ENCODE results near the gene TMPRSS4. TPM values are rescaled to one million over a fixed set of nuclear protein-coding genes. Genes with fewer than 3 reads are reported as not detected.

Gene TMPRSS4
- total RNA-seq, 2 donors from 2014 or later, result 0.19 TPM; not detected in 1

GRCh38 chr11:118111019-118111743 is 34.3 kb downstream of the TMPRSS4 start:
- Mint-ChIP-seq H3K36me3 (no peaks in the 10 kb centered on the region), H3K27ac (no peak overlapping the region), H3K4me3 (no peak overlapping the region), H3K27me3 (peaks cover 6 to 10% of the 10 kb centered on the region in 2 donors), H3K4me1 (ENCODE audit: low read depth in 2 of 2) (peaks cover 0 to 3% of the 10 kb centered on the region in 2 donors), H3K9me3 (no peaks in the 10 kb centered on the region)
- DNase-seq (ENCODE audit: low spot score), result no peak
- no peak for ATAC-seq

- no peak overlapping the region for H3K27ac Mint-ChIP-seq
- no peaks in the 10 kb centered on the region for H3K9me3 Mint-ChIP-seq
- peaks cover 0 to 3% of the 10 kb centered on the region in 2 donors for H3K4me1 Mint-ChIP-seq (ENCODE audit: low read depth in 2 of 2)
- H3K4me3 Mint-ChIP-seq, result no peak overlapping the region
- H3K36me3 Mint-ChIP-seq, result no peaks in the 10 kb centered on the region
- H3K27me3 Mint-ChIP-seq, result peaks cover 5 to 10% of the 10 kb centered on the region in 2 donors
- DNase-seq (ENCODE audit: low spot score) (no peak), ATAC-seq (no peak)
Observed at GRCh38 chr11:118111744-118112035, 34.8 kb downstream of the TMPRSS4 start.

- ATAC-seq, result no peak
- Mint-ChIP-seq H3K4me3 (no peak overlapping the region), H3K9me3 (no peaks in the 10 kb centered on the region), H3K36me3 (no peaks in the 10 kb centered on the region), H3K27me3 (peaks cover 3 to 12% of the 10 kb centered on the region in 2 donors), H3K4me1 (ENCODE audit: low read depth in 2 of 2) (peaks cover 3 to 6% of the 10 kb centered on the region in 2 donors), H3K27ac (no peak overlapping the region)
- no peak for DNase-seq (ENCODE audit: low spot score)
Observed at GRCh38 chr11:118112711-118113430, 36.0 kb downstream of the TMPRSS4 start.

GRCh38 chr11:118114266-118114665 is 37.4 kb downstream of the TMPRSS4 start:
- H3K4me1 Mint-ChIP-seq (ENCODE audit: low read depth in 2 of 2), result peaks cover 3 to 7% of the 10 kb centered on the region in 2 donors
- ATAC-seq, result no peak
- H3K36me3 Mint-ChIP-seq, result no peaks in the 10 kb centered on the region

GRCh38 chr11:118115048-118115447 is 38.2 kb downstream of the TMPRSS4 start:
- Mint-ChIP-seq H3K27ac (no peak overlapping the region), H3K9me3 (no peaks in the 10 kb centered on the region), H3K4me1 (ENCODE audit: low read depth in 2 of 2) (peaks cover 3 to 7% of the 10 kb centered on the region in 2 donors), H3K36me3 (no peaks in the 10 kb centered on the region), H3K27me3 (peaks cover 15 to 23% of the 10 kb centered on the region in 2 donors), H3K4me3 (no peak overlapping the region)
- DNase-seq (ENCODE audit: low spot score) (no peak), ATAC-seq (peak in 1 of 2 donors; percentile 5)

More at GRCh38 chr11:118114266-118114665, 37.4 kb downstream of the TMPRSS4 start:
- H3K27ac Mint-ChIP-seq, result no peak overlapping the region
- no peaks in the 10 kb centered on the region for H3K9me3 Mint-ChIP-seq
- H3K27me3 Mint-ChIP-seq, result peaks cover 11 to 21% of the 10 kb centered on the region in 2 donors
- no peak overlapping the region for H3K4me3 Mint-ChIP-seq
- DNase-seq (ENCODE audit: low spot score), result no peak

- Mint-ChIP-seq H3K9me3 (no peaks in the 10 kb centered on the region), H3K36me3 (no peaks in the 10 kb centered on the region), H3K4me1 (ENCODE audit: low read depth in 2 of 2) (peaks cover 3 to 7% of the 10 kb centered on the region in 2 donors), H3K27me3 (peaks cover 17 to 23% of the 10 kb centered on the region in 2 donors), H3K27ac (no peak overlapping the region), H3K4me3 (no peak overlapping the region)
- peak in 1 of 2 donors; percentile 64 for ATAC-seq
- DNase-seq (ENCODE audit: low spot score), result no peak
Observed at GRCh38 chr11:118117790-118118601, 41.1 kb downstream of the TMPRSS4 start.

- Mint-ChIP-seq H3K4me3 (no peak overlapping the region), H3K27me3 (peaks cover 16 to 17% of the 10 kb centered on the region in 2 donors), H3K36me3 (no peaks in the 10 kb centered on the region), H3K4me1 (ENCODE audit: low read depth in 2 of 2) (peaks cover 0 to 7% of the 10 kb centered on the region in 2 donors), H3K9me3 (no peaks in the 10 kb centered on the region), H3K27ac (no peak overlapping the region)
- ATAC-seq (no peak), DNase-seq (ENCODE audit: low spot score) (no peak)
Observed at GRCh38 chr11:118120793-118121192, 43.9 kb downstream of the TMPRSS4 start.

GRCh38 chr11:118124929-118125535 is 48.2 kb downstream of the TMPRSS4 start:
- no peaks in the 10 kb centered on the region for H3K9me3 Mint-ChIP-seq
- DNase-seq (ENCODE audit: low spot score) (no peak), ATAC-seq (no peak)
- no peak overlapping the region for H3K27ac Mint-ChIP-seq
- H3K36me3 Mint-ChIP-seq, result no peaks in the 10 kb centered on the region
- no peak overlapping the region for H3K4me3 Mint-ChIP-seq
- H3K27me3 Mint-ChIP-seq, result peaks cover 18 to 23% of the 10 kb centered on the region in 2 donors
- H3K4me1 Mint-ChIP-seq (ENCODE audit: low read depth in 2 of 2), result no peaks in the 10 kb centered on the region

GRCh38 chr11:118126082-118126838 is 49.4 kb downstream of the TMPRSS4 start:
- Mint-ChIP-seq H3K27ac (no peak overlapping the region), H3K4me1 (ENCODE audit: low read depth in 2 of 2) (no peaks in the 10 kb centered on the region), H3K27me3 (peaks cover 23 to 26% of the 10 kb centered on the region in 2 donors), H3K36me3 (no peaks in the 10 kb centered on the region), H3K4me3 (no peak overlapping the region), H3K9me3 (no peaks in the 10 kb centered on the region)
- no peak for DNase-seq (ENCODE audit: low spot score)
- no peak for ATAC-seq

- no peak for DNase-seq (ENCODE audit: low spot score)
- peaks cover 19 to 28% of the 10 kb centered on the region in 2 donors for H3K27me3 Mint-ChIP-seq
- no peaks in the 10 kb centered on the region for H3K4me1 Mint-ChIP-seq (ENCODE audit: low read depth in 2 of 2)
- H3K36me3 Mint-ChIP-seq, result no peaks in the 10 kb centered on the region
- H3K27ac Mint-ChIP-seq, result no peak overlapping the region
- H3K4me3 Mint-ChIP-seq, result no peak overlapping the region
- H3K9me3 Mint-ChIP-seq, result no peaks in the 10 kb centered on the region
- ATAC-seq, result no peak
Observed at GRCh38 chr11:118128310-118128709, 51.4 kb downstream of the TMPRSS4 start.

- H3K27ac Mint-ChIP-seq, result no peak overlapping the region
- ATAC-seq, result no peak
Observed at GRCh38 chr11:118128721-118129470, 52.0 kb downstream of the TMPRSS4 start.

GRCh38 chr11:118129471-118130172 is 52.7 kb downstream of the TMPRSS4 start:
- Mint-ChIP-seq H3K27ac (no peak overlapping the region), H3K9me3 (no peaks in the 10 kb centered on the region), H3K4me1 (ENCODE audit: low read depth in 2 of 2) (no peaks in the 10 kb centered on the region), H3K27me3 (peaks cover 29 to 33% of the 10 kb centered on the region in 2 donors), H3K36me3 (no peaks in the 10 kb centered on the region), H3K4me3 (no peak overlapping the region)
- DNase-seq (ENCODE audit: low spot score) (peak; percentile 25), ATAC-seq (no peak)

More at GRCh38 chr11:118128721-118129470, 52.0 kb downstream of the TMPRSS4 start:
- no peaks in the 10 kb centered on the region for H3K36me3 Mint-ChIP-seq
- no peaks in the 10 kb centered on the region for H3K4me1 Mint-ChIP-seq (ENCODE audit: low read depth in 2 of 2)
- H3K4me3 Mint-ChIP-seq, result no peak overlapping the region
- peaks cover 22 to 28% of the 10 kb centered on the region in 2 donors for H3K27me3 Mint-ChIP-seq
- no peak for DNase-seq (ENCODE audit: low spot score)
- H3K9me3 Mint-ChIP-seq, result no peaks in the 10 kb centered on the region

Data from natural killer cell treated with Interleukin-12 subunit alpha and Interleukin-12 subunit beta and Interleukin-15 and Interleukin-18, amount 100 ng/mL, for 72 hours (primary cell).